GM19372 (cell line): ENCODE data around the gene NDUFA7.
"Not testable (repeated sequence)": the region's sequence is repeated elsewhere in the genome, so short reads cannot be mapped to it uniquely, and the experiment has no call there.

Experiments used
- ATAC-seq: cut with Tn5 transposase; IDR thresholded peaks from one replicate; pipeline ENCODE4 v1.9.1; 2021; ENCODE audit warnings: mild to moderate bottlenecking, low read depth, moderate library complexity; ENCODE audit not compliant: unreplicated experiment

Gene NDUFA7

GRCh38 chr19:8321067-8321985, at the start of gene NDUFA7, which contains the start of gene RPS28:
Gene NDUFA7, minus strand, starts transcription at chr19:8321375. Its CDS starts 17 bp downstream, at chr19:8321358.
Gene RPS28, plus strand, starts transcription at chr19:8321496. Its CDS starts 35 bp downstream, at chr19:8321531.
- peak; percentile 85 for ATAC-seq

DNA sequence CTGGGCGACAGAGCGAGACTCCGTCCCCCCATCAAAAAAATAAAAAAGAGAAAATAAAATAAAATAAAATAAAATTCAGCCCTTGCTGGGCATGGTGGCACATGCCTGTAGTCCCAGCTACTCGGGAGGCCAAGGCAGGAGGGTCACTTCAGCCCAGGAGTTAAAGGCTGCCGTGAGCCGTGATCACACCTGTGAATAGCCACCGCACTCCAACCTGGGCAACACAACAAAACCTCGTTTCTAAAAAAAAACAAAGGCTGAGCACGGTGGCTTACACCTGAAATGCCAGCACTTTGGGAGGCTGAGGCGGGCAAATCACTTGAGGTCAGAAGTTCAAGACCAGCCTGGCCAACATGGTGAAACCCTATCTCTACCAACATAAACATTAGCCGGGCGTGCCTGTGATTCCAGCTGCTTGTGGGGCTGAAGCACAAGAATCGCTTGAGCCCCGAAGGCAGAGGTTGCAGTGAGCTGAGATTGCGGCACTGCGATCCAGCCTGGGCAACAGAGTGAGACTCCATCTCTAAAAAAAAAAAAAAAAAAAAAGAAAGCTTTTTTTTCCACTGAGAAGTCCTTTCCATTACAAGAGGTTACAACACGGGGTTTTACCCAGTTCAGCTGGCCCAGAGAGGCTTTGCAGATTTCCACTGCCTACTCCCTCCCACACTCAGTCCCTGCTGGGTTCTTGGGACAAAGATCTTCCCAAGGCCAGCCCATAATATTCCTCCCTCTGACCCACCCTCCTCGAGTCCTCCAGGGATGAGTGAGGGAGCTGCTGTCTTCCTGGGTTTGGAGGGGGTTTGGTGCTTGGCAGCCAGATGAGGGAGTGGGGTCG, 49.2 kb upstream of the NDUFA7 start:
- ATAC-seq = no peak

DNA sequence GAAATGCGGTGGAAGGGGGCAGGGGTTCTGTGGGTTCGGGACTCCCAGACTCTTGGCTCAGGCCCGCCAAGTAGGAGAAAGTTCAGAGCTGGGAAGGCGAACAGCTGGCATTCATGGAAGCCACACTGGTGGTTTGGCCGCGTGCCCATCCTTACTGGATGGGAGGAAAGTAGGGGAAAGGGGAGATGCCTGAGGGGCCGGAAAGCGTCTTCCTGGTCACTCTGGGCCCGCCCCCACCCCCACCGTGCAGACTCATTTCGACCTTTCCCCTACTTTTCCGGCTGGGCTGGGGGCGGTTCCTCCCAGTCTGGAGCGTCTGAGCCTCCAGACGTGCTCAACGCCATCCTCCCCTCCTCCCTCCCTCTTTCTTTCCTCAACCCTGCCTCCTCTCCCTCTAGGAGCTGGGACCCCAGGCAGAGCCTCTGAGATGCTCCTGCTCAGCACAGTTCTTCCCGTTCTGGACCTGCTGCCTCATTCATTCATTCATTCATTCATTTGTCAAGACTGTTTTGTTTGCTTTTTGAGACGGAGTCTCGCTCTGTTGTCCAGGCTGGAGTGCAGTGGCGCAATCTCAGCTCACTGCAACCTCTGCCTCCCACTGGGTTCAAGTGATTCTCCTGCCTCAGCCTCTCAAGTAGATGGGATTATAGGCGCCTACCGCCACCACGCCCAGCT, 46.3 kb upstream of the NDUFA7 start:
- ATAC-seq = no peak

DNA sequence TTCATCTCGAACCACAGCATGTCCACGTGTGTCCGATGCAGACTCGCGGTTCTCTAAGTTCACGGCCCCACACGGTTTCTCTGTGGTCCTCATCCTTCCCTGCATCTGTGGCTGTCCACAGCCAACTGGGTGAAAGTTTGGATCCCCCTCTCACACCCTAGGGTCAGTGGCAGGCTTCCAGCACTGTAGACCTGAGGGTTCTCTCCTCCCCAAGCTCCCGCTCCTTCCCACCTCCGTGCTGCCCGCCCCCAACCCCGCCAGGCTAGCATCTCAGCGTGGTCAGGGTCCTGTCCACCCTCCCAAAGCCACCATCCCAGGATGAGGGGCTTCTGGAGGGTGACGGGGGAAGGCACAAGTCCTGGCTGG, 45.8 kb upstream of the NDUFA7 start:
- no peak for ATAC-seq

- no peak for ATAC-seq
Measured at GRCh38 chr19:8366121-8366581, 45.0 kb upstream of the NDUFA7 start.

DNA sequence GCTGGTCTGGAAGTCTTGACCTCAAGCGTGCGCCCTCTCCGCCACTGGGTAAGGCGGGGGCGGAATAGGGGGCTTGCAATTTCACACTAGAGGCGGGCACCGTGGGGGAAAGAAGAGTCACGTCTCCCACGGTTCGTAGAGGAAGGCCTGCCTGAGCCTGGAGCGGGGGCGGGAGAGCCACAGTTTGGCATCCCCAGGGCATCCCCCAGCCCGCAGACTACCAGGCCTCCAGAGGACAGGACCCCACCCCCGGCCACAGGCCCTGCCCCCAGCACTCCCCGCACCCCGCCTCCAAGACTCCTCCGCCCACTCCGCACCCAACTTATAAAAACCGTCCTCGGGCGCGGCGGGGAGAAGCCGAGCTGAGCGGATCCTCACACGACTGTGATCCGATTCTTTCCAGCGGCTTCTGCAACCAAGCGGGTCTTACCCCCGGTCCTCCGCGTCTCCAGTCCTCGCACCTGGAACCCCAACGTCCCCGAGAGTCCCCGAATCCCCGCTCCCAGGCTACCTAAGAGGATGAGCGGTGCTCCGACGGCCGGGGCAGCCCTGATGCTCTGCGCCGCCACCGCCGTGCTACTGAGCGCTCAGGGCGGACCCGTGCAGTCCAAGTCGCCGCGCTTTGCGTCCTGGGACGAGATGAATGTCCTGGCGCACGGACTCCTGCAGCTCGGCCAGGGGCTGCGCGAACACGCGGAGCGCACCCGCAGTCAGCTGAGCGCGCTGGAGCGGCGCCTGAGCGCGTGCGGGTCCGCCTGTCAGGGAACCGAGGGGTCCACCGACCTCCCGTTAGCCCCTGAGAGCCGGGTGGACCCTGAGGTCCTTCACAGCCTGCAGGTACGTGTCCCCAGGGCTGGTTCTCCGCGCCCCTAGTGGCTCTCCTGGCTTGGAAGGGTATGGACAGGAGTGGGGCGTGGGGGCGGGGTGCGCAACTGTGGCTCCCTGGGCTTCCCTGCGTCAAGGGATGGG, 42.9 kb upstream of the NDUFA7 start, which contains the start of gene ANGPTL4:
Gene ANGPTL4 (plus strand): TSS at position 353 of the 969 bp plus-strand sequence. CDS start 167 bp downstream, at position 520.
- ATAC-seq = no peak

- no peak for ATAC-seq
Measured at GRCh38 chr19:8361921-8362793, 41.0 kb upstream of the NDUFA7 start.

- no peak for ATAC-seq
Measured at GRCh38 chr19:8360196-8360595, 39.0 kb upstream of the NDUFA7 start.

DNA sequence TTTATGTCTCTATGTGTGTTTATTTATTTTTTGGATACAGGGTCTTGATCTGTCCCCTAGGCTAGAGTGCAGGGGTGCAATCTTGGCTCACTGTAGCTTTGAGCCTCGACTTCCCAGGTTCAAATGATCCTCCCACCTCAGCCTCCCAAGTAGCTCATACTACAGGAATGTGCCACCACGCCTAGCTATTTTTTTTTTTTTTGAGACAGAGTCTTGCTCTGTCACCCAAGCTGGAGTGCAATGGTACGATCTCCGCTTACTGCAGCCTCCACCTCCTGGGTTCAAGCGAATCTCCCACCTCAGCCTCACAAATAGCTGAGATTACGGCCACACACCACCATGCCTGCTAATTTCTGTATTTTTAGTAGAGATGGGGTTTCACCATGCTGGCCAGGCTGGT, 37.8 kb upstream of the NDUFA7 start:
- no peak for ATAC-seq

DNA sequence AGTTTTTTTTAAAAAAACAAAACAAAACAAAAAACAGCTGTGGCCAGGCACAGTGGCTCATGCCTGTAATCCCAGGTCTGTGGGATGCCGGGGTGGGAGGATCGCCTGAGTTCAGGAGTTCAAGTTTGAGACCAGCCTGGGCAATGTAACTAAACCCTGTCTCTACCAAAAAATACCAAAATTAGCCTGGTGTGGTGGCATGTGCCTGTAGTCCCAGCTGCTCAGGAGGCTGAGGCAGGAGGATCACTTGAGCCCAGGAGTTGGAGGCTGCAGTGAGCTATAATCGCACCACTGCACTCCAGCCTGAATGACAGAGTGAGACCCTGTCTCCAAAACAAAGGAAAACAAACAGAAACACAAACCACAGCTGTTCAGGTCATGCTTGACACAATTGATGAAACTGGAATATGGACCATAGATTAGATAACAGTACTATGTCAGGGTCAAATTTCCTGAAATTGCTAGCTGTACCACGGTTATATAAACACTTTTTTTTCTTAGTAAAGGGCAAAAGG, 35.9 kb upstream of the NDUFA7 start:
- no peak for ATAC-seq

DNA sequence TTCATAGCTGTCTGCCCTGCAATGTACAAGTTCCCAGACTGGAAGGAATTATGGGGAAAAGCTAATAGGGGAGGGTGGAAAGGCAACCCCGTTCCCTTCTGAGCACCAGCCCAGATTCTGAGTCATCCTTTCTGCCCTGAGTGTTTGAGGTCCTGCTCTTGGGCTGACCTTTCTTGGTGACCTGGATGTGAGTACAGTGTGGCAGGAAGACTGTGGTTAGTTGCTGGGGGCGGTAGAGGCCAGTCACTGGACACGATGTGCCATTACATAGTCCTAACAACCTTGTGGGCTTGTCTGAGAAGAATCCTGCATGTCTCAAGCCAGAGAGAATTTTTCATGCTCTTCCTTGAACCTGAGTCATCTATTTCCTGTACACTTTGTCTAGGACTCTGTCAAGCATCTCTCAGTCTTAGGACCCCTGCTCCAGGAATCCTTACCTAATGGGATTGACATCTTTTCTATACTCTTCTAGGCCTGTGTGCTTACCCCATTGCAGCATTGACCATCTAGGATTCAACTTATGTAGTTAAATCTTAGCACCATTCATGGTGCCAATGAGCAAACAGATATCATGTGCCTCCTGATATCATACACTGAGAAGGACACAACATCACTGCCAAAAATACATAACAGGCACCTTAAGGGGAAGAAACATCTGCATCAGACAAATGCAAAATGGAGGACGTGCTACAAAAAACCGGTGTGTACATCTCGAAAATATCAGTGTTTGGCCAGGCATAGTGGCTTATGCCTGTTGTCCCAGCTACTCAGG, 34.6 kb upstream of the NDUFA7 start:
- ATAC-seq = no peak

DNA sequence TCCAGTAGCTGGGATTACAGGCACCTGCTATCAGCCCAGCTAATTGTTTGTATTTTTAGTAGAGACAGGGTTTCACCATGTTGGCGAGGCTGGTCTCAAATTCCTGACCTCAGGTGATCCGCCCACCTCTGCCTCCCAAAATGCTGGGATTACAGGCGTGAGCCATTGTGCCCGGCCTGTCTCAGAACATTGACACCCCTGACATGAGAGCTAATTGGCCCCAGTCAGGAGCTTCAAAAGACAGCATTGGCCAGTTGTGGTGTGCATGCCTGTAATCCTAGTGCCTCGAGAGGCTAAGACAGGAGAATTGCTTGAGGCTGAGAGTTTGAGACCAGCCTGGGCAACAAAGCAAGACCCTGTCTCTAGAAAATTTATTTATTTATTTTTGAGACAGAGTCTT, 31.7 kb upstream of the NDUFA7 start:
- not testable (repeated sequence) for ATAC-seq

DNA sequence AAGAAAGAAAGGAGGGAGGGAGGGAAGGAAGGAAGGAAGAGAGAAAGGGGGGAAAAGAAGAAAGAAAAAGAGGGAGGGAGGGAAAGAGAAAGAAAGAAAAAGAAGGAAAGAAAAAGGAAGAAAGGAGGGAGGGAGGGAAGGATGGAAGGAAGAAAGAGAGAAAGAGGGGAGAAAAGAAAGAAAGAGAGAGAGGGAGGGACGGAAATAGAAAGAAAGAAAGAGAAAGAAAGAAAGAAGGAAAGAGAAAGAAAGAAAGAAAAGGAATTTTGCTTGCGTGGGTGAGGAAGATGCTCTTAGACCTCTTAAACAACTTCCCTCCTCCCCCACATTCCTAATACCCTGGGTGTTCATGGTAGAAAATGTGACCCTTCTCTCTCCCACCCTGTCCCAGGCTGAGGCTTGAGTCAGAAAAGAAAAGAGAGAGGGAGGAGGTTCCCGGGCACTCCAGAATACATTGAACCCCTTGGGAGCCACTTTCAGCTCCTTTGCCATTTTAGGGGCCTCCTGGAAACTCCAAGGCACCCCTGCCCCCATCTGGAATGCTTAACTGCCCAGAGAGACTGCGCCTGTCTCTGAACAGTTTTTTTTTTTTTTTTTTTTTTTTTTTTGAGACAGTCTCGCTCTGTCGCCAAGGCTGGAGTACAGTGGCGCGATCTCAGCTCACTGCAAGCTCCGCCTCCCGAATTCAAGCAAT, 31.1 kb upstream of the NDUFA7 start:
- no peak for ATAC-seq

GRCh38 chr19:8349629-8350372, 28.6 kb upstream of the NDUFA7 start:
- ATAC-seq = not testable (repeated sequence)

DNA sequence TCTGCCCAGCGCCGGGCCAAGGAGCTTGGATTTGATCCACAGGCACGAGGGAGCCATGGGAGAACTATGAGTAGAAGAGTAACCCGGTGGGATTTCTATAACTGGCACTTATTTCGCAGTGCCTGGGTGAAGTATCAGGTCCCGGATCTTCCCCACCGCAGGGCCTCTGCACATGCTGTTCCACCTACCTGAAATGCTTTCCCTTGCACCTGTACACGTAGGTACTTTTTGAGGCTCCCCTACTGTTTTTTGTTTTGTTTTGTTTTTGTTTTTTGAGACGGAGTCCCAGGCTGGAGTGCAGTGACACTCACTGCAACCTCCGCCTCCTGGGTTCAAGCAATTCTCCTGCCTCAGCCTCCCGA, 22.3 kb upstream of the NDUFA7 start:
- no peak for ATAC-seq
